BLaER1 (cell line): Measurements from ENCODE around the gene PSIP1.

ENCODE experiments used
- H3K27ac ChIP-seq: shearing (Covaris generic); formaldehyde crosslinking; 2 replicates; pipeline ENCODE4 v1.8.1; 2022
- H3K27me3 ChIP-seq: shearing (Covaris generic); formaldehyde crosslinking; 2 replicates; pipeline ENCODE4 v1.8.1; 2022
- H3K36me3 ChIP-seq: shearing (Covaris generic); formaldehyde crosslinking; 2 replicates; pipeline ENCODE4 v1.8.1; 2022
- H3K4me1 ChIP-seq: shearing (Covaris generic); formaldehyde crosslinking; 2 replicates; pipeline ENCODE4 v1.8.1; 2022
- H3K4me2 ChIP-seq: shearing (Covaris generic); formaldehyde crosslinking; 2 replicates; pipeline ENCODE4 v1.8.1; 2022
- H3K4me3 ChIP-seq: shearing (Covaris generic); formaldehyde crosslinking; 2 replicates; pipeline ENCODE4 v1.8.1; 2022
- H3K9ac ChIP-seq: shearing (Covaris generic); formaldehyde crosslinking; 2 replicates; pipeline ENCODE4 v1.8.1; 2022
- H3K9me3 ChIP-seq: shearing (Covaris generic); formaldehyde crosslinking; 2 replicates; pipeline ENCODE4 v1.8.1; 2022
- H4K20me1 ChIP-seq: shearing (Covaris generic); formaldehyde crosslinking; 2 replicates; pipeline ENCODE4 v1.8.1; 2022
- Cebpa-rat ChIP-seq: shearing (Covaris generic); IDR thresholded peaks from 2 replicates; pipeline ENCODE4 v1.8.1; 2022

Gene PSIP1

DNA sequence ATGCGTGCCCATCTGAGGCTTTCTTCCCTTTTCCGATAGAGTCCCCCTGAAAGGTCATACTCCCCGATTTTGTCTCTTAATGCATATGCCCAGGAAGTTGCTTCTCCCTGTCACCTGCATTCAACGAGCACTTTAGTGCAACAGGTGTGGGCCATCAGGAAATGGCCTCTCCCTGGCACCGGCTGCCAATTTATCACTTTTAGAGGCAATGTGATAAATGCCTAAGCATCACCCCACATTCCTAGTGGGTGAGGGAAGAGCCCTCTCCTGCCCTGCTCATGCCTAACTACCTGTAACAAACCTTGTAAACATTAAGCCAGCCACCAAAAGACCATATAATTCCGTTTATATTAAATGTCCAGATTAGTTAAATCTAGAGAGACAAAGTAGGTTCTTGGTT lies 89.2 kb downstream of the PSIP1 start:
- H3K9me3 ChIP-seq: peaks cover 8% of the 10 kb centered on the region; the same call in 1 of the 2 replicates
- H3K9ac ChIP-seq: no peak overlapping the region
- H3K36me3 ChIP-seq: peaks cover 21% of the 10 kb centered on the region
- H3K27ac ChIP-seq: no peak overlapping the region
- H3K27me3 ChIP-seq: no peaks in the 10 kb centered on the region
- peaks cover 29% of the 10 kb centered on the region for H4K20me1 ChIP-seq
- H3K4me3 ChIP-seq: no peak overlapping the region
- peaks cover 50% of the 10 kb centered on the region for H3K4me1 ChIP-seq
- H3K4me2 ChIP-seq: peak overlapping the region; percentile 73; the same call in 1 of the 2 replicates
- no peak for TF ChIP-seq Cebpa-rat

DNA sequence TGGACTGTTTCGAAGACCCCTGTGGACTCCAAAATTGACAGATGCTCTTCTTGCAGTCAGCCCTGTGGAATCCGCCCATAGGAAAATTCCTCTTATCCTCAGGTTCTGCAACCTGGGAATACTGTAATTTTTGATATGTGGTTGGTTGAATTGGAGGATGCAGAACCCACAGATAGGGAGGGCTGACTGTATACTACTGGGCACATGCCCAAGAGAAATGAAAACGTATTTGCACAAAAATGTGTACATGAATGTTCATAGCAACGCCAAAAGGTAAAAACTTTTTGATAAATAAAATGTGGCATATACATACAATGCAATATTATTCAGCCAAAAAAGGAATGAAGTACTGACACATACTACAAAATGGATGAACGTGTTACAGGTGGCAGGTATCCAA lies 90.0 kb downstream of the PSIP1 start:
- Histone ChIP-seq H3K9me3 (peaks cover 5% of the 10 kb centered on the region; the same call in 1 of the 2 replicates), H3K27ac (no peak overlapping the region), H3K27me3 (no peaks in the 10 kb centered on the region), H3K36me3 (peaks cover 14% of the 10 kb centered on the region), H3K9ac (no peak overlapping the region), H3K4me1 (peaks cover 45% of the 10 kb centered on the region), H3K4me2 (no peak overlapping the region), H3K4me3 (no peak overlapping the region), H4K20me1 (peaks cover 22% of the 10 kb centered on the region)
- TF ChIP-seq Cebpa-rat: no peak

DNA sequence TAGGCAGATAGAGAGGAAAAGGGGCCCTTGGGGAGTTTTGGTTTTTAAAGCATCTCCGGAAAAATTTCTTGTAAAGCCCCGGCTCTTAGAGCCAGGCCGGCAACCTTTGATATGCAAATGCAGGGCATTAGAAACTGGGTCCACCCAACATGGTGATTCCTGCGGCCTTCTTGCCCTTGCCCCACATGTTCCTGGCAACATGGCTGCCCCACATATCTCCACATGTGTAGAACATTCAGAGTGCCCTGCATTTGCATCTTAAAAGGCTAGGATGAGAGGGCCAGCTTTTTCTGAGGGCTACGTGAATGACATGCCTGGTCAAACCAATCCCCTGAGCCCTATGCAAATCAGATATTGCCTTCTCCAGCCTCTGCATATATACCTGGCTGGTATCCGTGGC lies 93.1 kb downstream of the PSIP1 start:
- Histone ChIP-seq H3K27ac (no peak overlapping the region), H3K9me3 (peaks cover 19% of the 10 kb centered on the region), H4K20me1 (no peaks in the 10 kb centered on the region), H3K9ac (no peak overlapping the region), H3K4me3 (no peak overlapping the region), H3K4me1 (peaks cover 24% of the 10 kb centered on the region), H3K4me2 (peak overlapping the region; percentile 63), H3K36me3 (no peaks in the 10 kb centered on the region), H3K27me3 (no peaks in the 10 kb centered on the region)
- no peak for TF ChIP-seq Cebpa-rat

DNA sequence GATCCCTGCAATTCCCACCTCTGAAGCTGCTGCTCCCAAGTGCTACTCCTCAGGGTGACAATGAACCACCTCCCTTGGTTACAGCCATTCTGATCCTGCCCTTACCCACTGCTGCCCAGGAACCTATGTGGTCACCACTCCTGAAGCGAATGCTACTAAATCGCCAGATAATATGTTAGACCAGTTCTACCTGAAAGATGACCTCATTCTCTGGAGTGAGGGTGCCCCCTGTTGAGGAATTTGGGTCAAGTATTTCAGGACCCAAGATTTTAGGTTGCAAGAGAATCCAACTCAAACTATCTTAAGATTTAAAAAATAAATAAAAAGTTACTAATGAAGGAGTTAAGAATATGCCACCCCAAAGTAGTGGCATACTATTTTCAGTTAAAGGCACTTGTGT lies 93.9 kb downstream of the PSIP1 start:
- no peaks in the 10 kb centered on the region for H3K36me3 ChIP-seq
- H3K27ac ChIP-seq: no peak overlapping the region
- H3K27me3 ChIP-seq: no peaks in the 10 kb centered on the region
- no peak overlapping the region for H3K4me3 ChIP-seq
- no peak for TF ChIP-seq Cebpa-rat
- H3K9me3 ChIP-seq: peaks cover 19% of the 10 kb centered on the region
- H4K20me1 ChIP-seq: no peaks in the 10 kb centered on the region
- no peak overlapping the region for H3K4me2 ChIP-seq
- peaks cover 19% of the 10 kb centered on the region for H3K4me1 ChIP-seq
- no peak overlapping the region for H3K9ac ChIP-seq
